Naive B cell (primary cell): Measurements from ENCODE around the gene SMYD2. TPM values are rescaled to one million over a fixed set of nuclear protein-coding genes. Genes with fewer than 3 reads are reported as not detected.
A peak's percentile ranks its signal among the peaks of the same experiment; 100 is the strongest.

Experiments used
- ATAC-seq, 2 donors: fragments of 150-1000 bp; cut with Tn5 transposase; 2 replicates each; pipeline ENCODE4 v1.10.0; 2021; ENCODE audit warnings: low read depth in 2 of 2, mild to moderate bottlenecking in 2 of 2, moderate library complexity in 2 of 2
- DNase-seq: peaks from one replicate; pipeline ENCODE4 v3.0.0; 2022
- H3K27ac Mint-ChIP-seq, 6 donors: one replicate each; pipeline ENCODE4 v1.8.0; 2020 to 2022; ENCODE audit warnings: mild to moderate bottlenecking in 6 of 6, mixed read lengths in 6 of 6, moderate library complexity in 5 of 6, inconsistent platforms in 2 of 6
- H3K27me3 Mint-ChIP-seq, 3 donors: one replicate each; pipeline ENCODE4 v1.8.0; 2021 to 2022; ENCODE audit warnings: mixed read lengths in 3 of 3, mild to moderate bottlenecking in 1 of 3
- H3K36me3 Mint-ChIP-seq, 2 donors: one replicate each; pipeline ENCODE4 v1.8.0; 2020 to 2022; ENCODE audit warnings: mixed read lengths in 2 of 2, inconsistent platforms in 1 of 2, mild to moderate bottlenecking in 1 of 2
- H3K4me1 Mint-ChIP-seq, 3 donors: one replicate each; pipeline ENCODE4 v1.8.0; 2020 to 2022; ENCODE audit warnings: mixed read lengths in 3 of 3, inconsistent platforms in 1 of 3, mild to moderate bottlenecking in 1 of 3, moderate library complexity in 1 of 3
- H3K4me3 Mint-ChIP-seq, 8 donors: one replicate each; pipeline ENCODE4 v1.8.0; 2020 to 2022; ENCODE audit warnings: mild to moderate bottlenecking in 8 of 8, mixed read lengths in 8 of 8, moderate library complexity in 8 of 8, inconsistent platforms in 2 of 8
- H3K9me3 Mint-ChIP-seq, 7 donors: one replicate each; pipeline ENCODE4 v1.8.0; 2020 to 2022; ENCODE audit warnings: mixed read lengths in 7 of 7, mild to moderate bottlenecking in 5 of 7, inconsistent platforms in 2 of 7, moderate library complexity in 1 of 7
- polyA plus RNA-seq, 6 donors: library from polyadenylated mRNA; unstranded; fragments of 300-500 nt; fragmentation: Illumina TruSeq; gene quantifications; one replicate each; pipeline ENCODE4 v1.2.3, GENCODE V29; 2021; ENCODE audit warnings: low read depth in 6 of 6

Gene SMYD2
- 10 to 100 TPM; 28.3 to 76.8 (median 33.9) TPM for polyA plus RNA-seq

GRCh38 chr1:214281021-214281719, at the start of gene SMYD2:
SMYD2 (plus strand) TSS chr1:214281159; CDS start chr1:214281255, 96 bp downstream.
- Mint-ChIP-seq H3K27me3 (no peaks in the 10 kb centered on the region), H3K4me3 (peak within 1 kb of the TSS; percentile 84 to 93 (median 88)), H3K36me3 (peaks cover 0 to 8% of the 10 kb centered on the region in 2 donors), H3K4me1 (peaks cover 24 to 46% (median 26%) of the 10 kb centered on the region in 3 donors), H3K9me3 (peaks cover 0 to 8% (median 0%) of the 10 kb centered on the region in 7 donors), H3K27ac (peak within 1 kb of the TSS; percentile 3 to 94 (median 60))
- ATAC-seq, result peak; percentile 78
- peak; percentile 69 for DNase-seq

- Mint-ChIP-seq H3K9me3 (peaks cover 0 to 5% (median 0%) of the 10 kb centered on the region in 7 donors), H3K36me3 (no peaks in the 10 kb centered on the region), H3K27me3 (peaks cover 11 to 37% (median 25%) of the 10 kb centered on the region in 3 donors), H3K4me1 (no peaks in the 10 kb centered on the region), H3K4me3 (no peak overlapping the region), H3K27ac (no peak overlapping the region)
- no peak for ATAC-seq
- DNase-seq, result no peak
Measured at GRCh38 chr1:214233856-214234634, 46.9 kb upstream of the SMYD2 start.

- H3K27me3 Mint-ChIP-seq, result peaks cover 12 to 35% (median 25%) of the 10 kb centered on the region in 3 donors
- H3K4me1 Mint-ChIP-seq, result no peaks in the 10 kb centered on the region
- DNase-seq (no peak), ATAC-seq (no peak)
- H3K9me3 Mint-ChIP-seq, result peaks cover 0 to 5% (median 0%) of the 10 kb centered on the region in 7 donors
- H3K4me3 Mint-ChIP-seq, result no peak overlapping the region
- no peak overlapping the region for H3K27ac Mint-ChIP-seq
- H3K36me3 Mint-ChIP-seq, result no peaks in the 10 kb centered on the region
Measured at GRCh38 chr1:214234635-214235025, 46.3 kb upstream of the SMYD2 start.

- H3K27me3 Mint-ChIP-seq, result peaks cover 12 to 24% (median 21%) of the 10 kb centered on the region in 3 donors
- H3K9me3 Mint-ChIP-seq, result peaks cover 0 to 5% (median 0%) of the 10 kb centered on the region in 7 donors
- H3K4me3 Mint-ChIP-seq, result no peak overlapping the region
- H3K36me3 Mint-ChIP-seq, result no peaks in the 10 kb centered on the region
- H3K4me1 Mint-ChIP-seq, result no peaks in the 10 kb centered on the region
- ATAC-seq, result no peak
- no peak for DNase-seq
- H3K27ac Mint-ChIP-seq, result no peak overlapping the region
Measured at GRCh38 chr1:214236477-214236876, 44.5 kb upstream of the SMYD2 start.

GRCh38 chr1:214241060-214241459, 39.9 kb upstream of the SMYD2 start:
- ATAC-seq, result no peak

GRCh38 chr1:214244252-214244651, 36.7 kb upstream of the SMYD2 start:
- ATAC-seq (no peak), DNase-seq (no peak)
- Mint-ChIP-seq H3K4me1 (no peaks in the 10 kb centered on the region), H3K4me3 (no peak overlapping the region), H3K9me3 (peaks cover 0 to 2% (median 0%) of the 10 kb centered on the region in 7 donors), H3K27ac (no peak overlapping the region), H3K27me3 (peaks cover 18 to 46% (median 44%) of the 10 kb centered on the region in 3 donors), H3K36me3 (no peaks in the 10 kb centered on the region)

More at GRCh38 chr1:214241060-214241459, 39.9 kb upstream of the SMYD2 start:
- H3K27me3 Mint-ChIP-seq, result peaks cover 19 to 32% (median 29%) of the 10 kb centered on the region in 3 donors
- H3K4me1 Mint-ChIP-seq, result no peaks in the 10 kb centered on the region
- no peak overlapping the region for H3K27ac Mint-ChIP-seq
- H3K36me3 Mint-ChIP-seq, result no peaks in the 10 kb centered on the region
- DNase-seq, result no peak
- H3K4me3 Mint-ChIP-seq, result no peak overlapping the region
- peaks cover 0 to 5% (median 0%) of the 10 kb centered on the region in 7 donors for H3K9me3 Mint-ChIP-seq

- H3K27ac Mint-ChIP-seq, result peak overlapping the region in 1 of 6 donors; percentile 46
- no peak for DNase-seq
- no peak overlapping the region for H3K4me3 Mint-ChIP-seq
Measured at GRCh38 chr1:214244841-214245240, 36.1 kb upstream of the SMYD2 start.

GRCh38 chr1:214247501-214248041, 33.4 kb upstream of the SMYD2 start:
- H3K27me3 Mint-ChIP-seq, result peaks cover 18 to 48% (median 30%) of the 10 kb centered on the region in 3 donors
- H3K4me3 Mint-ChIP-seq, result no peak overlapping the region
- no peaks in the 10 kb centered on the region for H3K36me3 Mint-ChIP-seq
- H3K9me3 Mint-ChIP-seq, result peaks cover 0 to 2% (median 0%) of the 10 kb centered on the region in 7 donors
- ATAC-seq, result no peak
- H3K4me1 Mint-ChIP-seq, result no peaks in the 10 kb centered on the region
- no peak overlapping the region for H3K27ac Mint-ChIP-seq
- DNase-seq, result no peak

More at GRCh38 chr1:214244841-214245240, 36.1 kb upstream of the SMYD2 start:
- Mint-ChIP-seq H3K9me3 (peaks cover 0 to 2% (median 0%) of the 10 kb centered on the region in 7 donors), H3K36me3 (no peaks in the 10 kb centered on the region), H3K4me1 (no peaks in the 10 kb centered on the region), H3K27me3 (peaks cover 18 to 51% (median 46%) of the 10 kb centered on the region in 3 donors)
- ATAC-seq, result no peak

GRCh38 chr1:214248311-214249085, 32.5 kb upstream of the SMYD2 start:
- H3K4me3 Mint-ChIP-seq, result no peak overlapping the region
- no peak for ATAC-seq
- H3K27me3 Mint-ChIP-seq, result peaks cover 18 to 44% (median 29%) of the 10 kb centered on the region in 3 donors
- H3K36me3 Mint-ChIP-seq, result no peaks in the 10 kb centered on the region
- peaks cover 0 to 2% (median 0%) of the 10 kb centered on the region in 7 donors for H3K9me3 Mint-ChIP-seq
- no peak overlapping the region for H3K27ac Mint-ChIP-seq
- DNase-seq, result no peak
- no peaks in the 10 kb centered on the region for H3K4me1 Mint-ChIP-seq

- Mint-ChIP-seq H3K4me1 (no peaks in the 10 kb centered on the region), H3K27ac (peak overlapping the region in 1 of 6 donors; percentile 52), H3K36me3 (no peaks in the 10 kb centered on the region), H3K4me3 (no peak overlapping the region), H3K9me3 (peaks cover 0 to under 1% (median 0%) of the 10 kb centered on the region in 7 donors), H3K27me3 (peaks cover 16 to 37% (median 30%) of the 10 kb centered on the region in 3 donors)
- DNase-seq (no peak), ATAC-seq (no peak)
Measured at GRCh38 chr1:214249651-214250050, 31.3 kb upstream of the SMYD2 start.

GRCh38 chr1:214251354-214251753, 29.6 kb upstream of the SMYD2 start:
- ATAC-seq (no peak), DNase-seq (no peak)
- Mint-ChIP-seq H3K4me1 (no peaks in the 10 kb centered on the region), H3K27ac (no peak overlapping the region), H3K36me3 (no peaks in the 10 kb centered on the region), H3K27me3 (peaks cover 14 to 22% (median 22%) of the 10 kb centered on the region in 3 donors), H3K4me3 (no peak overlapping the region), H3K9me3 (peaks cover 0 to 12% (median 4%) of the 10 kb centered on the region in 7 donors)

- Mint-ChIP-seq H3K36me3 (no peaks in the 10 kb centered on the region), H3K9me3 (peaks cover 0 to 17% (median 7%) of the 10 kb centered on the region in 7 donors), H3K27me3 (peaks cover 23 to 30% (median 28%) of the 10 kb centered on the region in 3 donors), H3K4me1 (no peaks in the 10 kb centered on the region), H3K27ac (peak overlapping the region in 1 of 6 donors; percentile 67), H3K4me3 (no peak overlapping the region)
- DNase-seq (no peak), ATAC-seq (no peak)
Measured at GRCh38 chr1:214255509-214255908, 25.4 kb upstream of the SMYD2 start.
